Retinal pigment epithelial cell (primary cell): Measurements from ENCODE around the gene PASK.
"Not testable (repeated sequence)": the region's sequence is repeated elsewhere in the genome, so short reads cannot be mapped to it uniquely, and the experiment has no call there.

Experiments used
- DNase-seq: peaks from one replicate; pipeline ENCODE4 v3.0.0-alpha.2; 2010; ENCODE audit warnings: low read depth
- H3K4me3 ChIP-seq: 2 replicates; pipeline ENCODE4 v1.5.1; 2011; ENCODE audit warnings: mild to moderate bottlenecking, low read length, control low read depth, moderate library complexity
- CTCF ChIP-seq: conservative IDR thresholded peaks from 2 replicates; pipeline ENCODE4 v1.5.1; 2011; ENCODE audit warnings: low read depth, low read length, control low read depth, inconsistent platforms

PASK gene

GRCh38 chr2:241148891-241149674 is at the start of gene PASK:
Gene PASK, minus strand, starts transcription at chr2:241149472. Its CDS starts 6,440 bp downstream, at chr2:241143032.
- no peak for TF ChIP-seq CTCF
- peak within 1 kb of the TSS; percentile 64 for H3K4me3 ChIP-seq
- peak; percentile 81 for DNase-seq

GRCh38 chr2:241198381-241199279 is 49.4 kb upstream of the PASK start:
- no peak for DNase-seq
- no peak overlapping the region for H3K4me3 ChIP-seq
- TF ChIP-seq CTCF: no peak

DNA sequence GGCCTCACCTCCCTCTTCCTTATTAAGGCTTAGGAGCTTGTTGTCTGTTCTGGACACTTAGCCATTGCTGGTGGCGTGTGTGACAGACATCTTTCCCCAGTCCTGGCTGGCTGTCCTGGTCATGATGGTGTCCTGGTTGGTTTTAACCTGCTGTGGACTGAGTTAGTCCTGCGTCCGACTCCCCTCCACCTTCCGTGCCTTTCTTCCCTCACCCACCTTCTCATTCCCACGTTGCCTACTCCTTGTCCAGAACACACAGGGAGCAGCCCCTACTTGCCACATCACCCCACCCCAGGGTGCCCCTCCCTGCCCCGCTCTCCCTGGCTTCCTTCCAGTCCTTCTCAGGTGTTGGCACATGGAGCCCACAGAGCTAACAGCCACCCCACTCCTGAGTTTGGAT is 48.7 kb upstream of the PASK start:
- no peak overlapping the region for H3K4me3 ChIP-seq
- no peak for TF ChIP-seq CTCF
- no peak for DNase-seq

GRCh38 chr2:241197246-241197645 is 48.0 kb upstream of the PASK start:
- not testable (repeated sequence) for H3K4me3 ChIP-seq, DNase-seq

- no peak for TF ChIP-seq CTCF
- no peak for DNase-seq
- H3K4me3 ChIP-seq: no peak overlapping the region
Measured at GRCh38 chr2:241195506-241196130, 46.3 kb upstream of the PASK start.

GRCh38 chr2:241194811-241195210 is 45.5 kb upstream of the PASK start:
- TF ChIP-seq CTCF: no peak
- DNase-seq: no peak
- H3K4me3 ChIP-seq: no peak overlapping the region

GRCh38 chr2:241193271-241193670 is 44.0 kb upstream of the PASK start:
- no peak for DNase-seq
- TF ChIP-seq CTCF: no peak
- no peak overlapping the region for H3K4me3 ChIP-seq
